Rectal smooth muscle tissue (tissue), 1 donor: ENCODE data around the gene PCDHB11.
"Not testable (repeated sequence)": the region's sequence is repeated elsewhere in the genome, so short reads cannot be mapped to it uniquely, and the experiment has no call there.

Experiments
- H3K27ac ChIP-seq: one replicate; pipeline ENCODE4 v1.7.0; 2013; ENCODE audit warnings: low read depth, low read length, inconsistent platforms
- H3K27me3 ChIP-seq: one replicate; pipeline ENCODE4 v1.7.0; 2013; ENCODE audit warnings: low read length; ENCODE audit not compliant: control insufficient read depth, insufficient read depth
- H3K36me3 ChIP-seq: one replicate; pipeline ENCODE4 v1.7.0; 2013; ENCODE audit warnings: low read length; ENCODE audit not compliant: control insufficient read depth, insufficient read depth
- H3K4me1 ChIP-seq: one replicate; pipeline ENCODE4 v1.7.0; 2013; ENCODE audit warnings: low read length; ENCODE audit not compliant: control insufficient read depth, insufficient read depth
- H3K4me3 ChIP-seq: one replicate; pipeline ENCODE4 v1.7.0; 2013; ENCODE audit warnings: low read length
- H3K9ac ChIP-seq: one replicate; pipeline ENCODE4 v1.7.0; 2013; ENCODE audit warnings: low read length

Gene PCDHB11

DNA sequence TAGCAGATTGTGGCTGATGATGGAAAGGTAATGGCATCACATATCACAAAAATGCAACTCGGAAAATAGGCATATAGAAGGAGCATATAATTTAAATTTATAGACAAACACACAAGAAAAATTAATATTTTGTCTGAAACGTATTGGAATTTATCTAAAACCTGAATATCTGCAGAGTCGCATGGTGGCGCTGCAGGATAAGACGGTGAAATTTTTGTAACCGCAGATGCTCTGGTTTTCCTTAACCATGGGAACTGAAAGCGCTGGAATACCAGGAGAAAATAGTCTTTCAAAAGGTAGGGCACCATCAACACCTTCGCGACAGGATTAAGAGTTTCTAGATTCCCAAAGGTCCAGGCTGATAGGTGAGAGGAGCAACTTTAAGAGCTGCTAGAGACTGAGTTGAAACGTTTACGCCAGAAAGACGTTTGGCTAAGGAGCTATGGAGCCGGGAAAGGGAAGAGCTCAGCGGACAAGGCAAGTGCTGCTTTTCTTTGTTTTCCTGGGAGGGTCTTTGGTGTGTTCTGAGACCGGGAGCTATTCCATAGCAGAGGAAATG is 34.8 kb downstream of the PCDHB11 start:
- H3K27me3 ChIP-seq: no peaks in the 10 kb centered on the region

DNA sequence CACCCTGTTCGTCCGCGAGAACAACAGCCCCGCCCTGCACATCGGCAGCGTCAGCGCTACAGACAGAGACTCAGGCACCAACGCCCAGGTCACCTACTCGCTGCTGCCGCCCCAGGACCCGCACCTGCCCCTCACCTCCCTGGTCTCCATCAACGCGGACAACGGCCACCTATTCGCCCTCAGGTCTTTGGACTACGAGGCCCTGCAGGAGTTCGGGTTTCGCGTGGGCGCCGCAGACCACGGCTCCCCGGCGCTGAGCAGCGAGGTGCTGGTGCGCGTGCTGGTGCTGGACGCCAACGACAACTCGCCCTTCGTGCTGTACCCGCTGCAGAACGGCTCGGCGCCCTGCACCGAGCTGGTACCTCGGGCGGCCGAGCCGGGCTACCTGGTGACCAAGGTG is 36.5 kb downstream of the PCDHB11 start:
- not testable (repeated sequence) for H3K27ac ChIP-seq, H3K9ac ChIP-seq, H3K4me1 ChIP-seq, H3K27me3 ChIP-seq, H3K4me3 ChIP-seq, H3K36me3 ChIP-seq

More for the DNA sequence above, 34.8 kb downstream of the PCDHB11 start:
- Histone ChIP-seq H3K4me1 (no peaks in the 10 kb centered on the region), H3K9ac (no peak overlapping the region), H3K36me3 (no peaks in the 10 kb centered on the region), H3K27ac (no peak overlapping the region), H3K4me3 (peak overlapping the region; percentile 19)

DNA sequence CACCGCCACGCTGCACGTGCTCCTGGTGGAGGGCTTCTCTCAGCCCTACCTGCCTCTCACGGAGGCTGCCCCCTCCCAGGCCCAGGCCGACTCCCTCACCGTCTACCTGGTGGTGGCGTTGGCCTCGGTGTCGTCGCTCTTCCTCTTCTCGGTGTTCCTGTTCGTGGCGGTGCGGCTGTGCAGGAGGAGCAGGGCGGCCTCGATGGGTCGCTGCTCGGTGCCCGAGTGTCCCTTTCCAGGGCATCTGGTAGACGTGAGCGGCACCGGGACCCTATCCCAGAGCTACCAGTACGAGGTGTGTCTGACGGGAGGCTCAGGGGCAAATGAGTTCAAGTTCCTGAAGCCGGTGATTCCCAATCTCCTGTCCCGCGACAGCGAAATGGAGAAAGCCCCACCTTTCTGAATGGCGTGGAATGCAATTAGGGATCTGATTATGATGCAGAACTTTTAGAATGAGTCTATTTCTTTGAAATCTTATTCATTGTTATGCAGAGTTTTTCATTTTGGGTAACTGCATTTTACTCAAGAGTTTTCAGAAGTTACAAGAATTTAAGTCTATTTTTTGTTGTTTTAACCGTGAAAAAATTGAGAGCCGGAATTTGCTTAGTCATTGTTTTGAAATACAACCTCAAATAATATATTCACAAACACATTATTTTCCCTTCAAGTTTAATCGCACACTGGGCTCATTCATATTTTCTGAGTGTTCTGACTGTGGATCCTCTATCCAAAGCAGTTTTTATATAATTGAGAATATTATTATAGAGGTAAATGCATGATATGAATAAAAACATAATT is 37.3 kb downstream of the PCDHB11 start:
- no peaks in the 10 kb centered on the region for H3K27me3 ChIP-seq
- no peak overlapping the region for H3K27ac ChIP-seq
- no peaks in the 10 kb centered on the region for H3K36me3 ChIP-seq
- no peaks in the 10 kb centered on the region for H3K4me1 ChIP-seq
- no peak overlapping the region for H3K9ac ChIP-seq
- no peak overlapping the region for H3K4me3 ChIP-seq

DNA sequence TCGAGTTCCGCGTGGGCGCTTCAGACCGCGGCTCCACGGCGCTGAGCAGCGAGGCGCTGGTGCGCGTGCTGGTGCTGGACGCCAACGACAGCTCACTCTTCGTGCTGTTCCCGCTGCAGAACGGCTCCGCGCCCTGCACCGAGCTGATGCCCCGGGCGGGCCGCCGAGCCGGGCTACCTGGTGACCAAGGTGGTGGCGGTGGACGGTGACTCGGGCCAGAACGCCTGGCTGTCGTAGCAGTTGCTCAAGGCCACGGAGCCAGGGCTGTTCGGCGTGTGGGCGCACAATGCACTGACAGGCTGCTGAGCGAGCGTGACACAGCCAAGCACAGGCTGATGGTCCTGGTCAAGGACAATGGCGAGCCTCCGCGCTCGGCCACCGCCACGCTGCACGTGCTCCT is 42.1 kb downstream of the PCDHB11 start:
- Histone ChIP-seq H3K4me1 (no peaks in the 10 kb centered on the region), H3K4me3 (no peak overlapping the region), H3K27me3 (no peaks in the 10 kb centered on the region), H3K9ac (no peak overlapping the region), H3K27ac (no peak overlapping the region), H3K36me3 (no peaks in the 10 kb centered on the region)

DNA sequence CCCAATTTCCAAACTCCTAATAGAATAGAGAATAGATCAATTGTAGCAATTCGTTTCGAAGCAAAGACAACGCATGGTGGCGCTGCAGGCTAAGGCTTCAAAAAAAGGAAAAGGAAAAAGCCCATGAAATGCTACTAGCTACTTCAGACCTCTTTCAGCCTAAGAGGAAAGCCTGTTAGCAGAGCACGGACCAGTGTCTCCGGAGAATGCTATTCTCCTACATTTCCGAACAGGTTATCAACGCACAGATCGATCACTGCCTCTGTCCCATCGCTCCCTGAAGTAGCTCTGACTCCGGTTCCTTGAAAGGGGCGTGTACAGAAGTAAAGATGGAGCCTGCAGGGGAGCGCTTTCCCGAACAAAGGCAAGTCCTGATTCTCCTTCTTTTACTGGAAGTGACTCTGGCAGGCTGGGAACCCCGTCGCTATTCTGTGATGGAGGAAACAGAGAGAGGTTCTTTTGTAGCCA is 45.9 kb downstream of the PCDHB11 start, which contains the start of gene PCDHB15:
Gene PCDHB15 (plus strand): TSS at position 146 of the 468 bp plus-strand sequence. CDS start 184 bp downstream, at position 330.
- Histone ChIP-seq H3K9ac (no peak within 1 kb of the TSS), H3K27ac (no peak within 1 kb of the TSS), H3K4me1 (no peaks in the 10 kb centered on the region), H3K27me3 (no peaks in the 10 kb centered on the region), H3K36me3 (no peaks in the 10 kb centered on the region), H3K4me3 (peak within 1 kb of the TSS; percentile 42)

DNA sequence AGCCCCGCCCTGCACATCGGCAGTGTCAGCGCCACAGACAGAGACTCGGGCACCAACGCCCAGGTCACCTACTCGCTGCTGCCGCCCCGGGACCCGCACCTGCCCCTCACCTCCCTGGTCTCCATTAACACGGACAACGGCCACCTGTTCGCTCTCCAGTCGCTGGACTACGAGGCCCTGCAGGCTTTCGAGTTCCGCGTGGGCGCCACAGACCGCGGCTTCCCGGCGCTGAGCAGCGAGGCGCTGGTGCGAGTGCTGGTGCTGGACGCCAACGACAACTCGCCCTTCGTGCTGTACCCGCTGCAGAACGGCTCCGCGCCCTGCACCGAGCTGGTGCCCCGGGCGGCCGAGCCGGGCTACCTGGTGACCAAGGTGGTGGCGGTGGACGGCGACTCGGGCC is 47.5 kb downstream of the PCDHB11 start:
- not testable (repeated sequence) for H3K9ac ChIP-seq, H3K4me3 ChIP-seq, H3K27ac ChIP-seq, H3K36me3 ChIP-seq, H3K27me3 ChIP-seq, H3K4me1 ChIP-seq

DNA sequence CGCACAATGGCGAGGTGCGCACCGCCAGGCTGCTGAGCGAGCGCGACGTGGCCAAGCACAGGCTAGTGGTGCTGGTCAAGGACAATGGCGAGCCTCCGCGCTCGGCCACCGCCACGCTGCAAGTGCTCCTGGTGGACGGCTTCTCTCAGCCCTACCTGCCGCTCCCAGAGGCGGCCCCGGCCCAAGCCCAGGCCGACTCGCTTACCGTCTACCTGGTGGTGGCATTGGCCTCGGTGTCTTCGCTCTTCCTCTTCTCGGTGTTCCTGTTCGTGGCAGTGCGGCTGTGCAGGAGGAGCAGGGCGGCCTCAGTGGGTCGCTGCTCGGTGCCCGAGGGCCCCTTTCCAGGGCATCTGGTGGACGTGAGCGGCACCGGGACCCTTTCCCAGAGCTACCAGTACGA is 48.0 kb downstream of the PCDHB11 start:
- not testable (repeated sequence) for H3K4me3 ChIP-seq, H3K9ac ChIP-seq, H3K27me3 ChIP-seq, H3K36me3 ChIP-seq, H3K27ac ChIP-seq, H3K4me1 ChIP-seq

DNA sequence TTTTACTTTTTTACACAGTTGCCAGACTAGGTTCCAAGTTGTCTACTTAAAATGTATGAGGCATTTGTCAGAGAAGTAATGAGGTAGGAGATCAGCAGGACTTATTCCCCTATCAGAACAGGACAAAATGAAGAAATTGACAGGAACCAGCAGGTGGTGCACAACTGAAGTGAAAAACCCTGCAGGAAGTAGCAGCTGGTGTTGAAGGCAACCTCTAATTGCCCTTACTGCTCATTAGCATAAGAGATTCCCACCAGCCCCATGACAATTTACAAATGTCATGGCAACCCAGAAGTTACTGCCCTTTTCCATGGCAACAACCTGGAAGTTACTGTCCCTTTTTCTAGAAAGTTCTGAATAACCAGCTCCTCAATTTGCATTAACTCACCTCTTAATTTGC is 51.1 kb downstream of the PCDHB11 start:
- no peaks in the 10 kb centered on the region for H3K36me3 ChIP-seq
- H3K27me3 ChIP-seq: no peaks in the 10 kb centered on the region

More for the DNA sequence above, 51.1 kb downstream of the PCDHB11 start:
- Histone ChIP-seq H3K9ac (no peak overlapping the region), H3K27ac (no peak overlapping the region), H3K4me3 (no peak overlapping the region), H3K4me1 (no peaks in the 10 kb centered on the region)
